Trophoblast cell (in vitro differentiated cells and primary cell): ENCODE data around the gene BAHD1.

Source experiments
- DNase-seq, 2 donors: peaks; one replicate each; pipeline ENCODE4 v3.0.0-alpha.2; 2016
- H2AFZ ChIP-seq: 2 replicates; pipeline ENCODE4 v1.6.1; 2013; ENCODE audit warnings: low read length, moderate library complexity, mild to moderate bottlenecking; ENCODE audit not compliant: insufficient read depth, poor library complexity
- H2AK5ac ChIP-seq: 2 replicates; pipeline ENCODE4 v1.6.1; 2013; ENCODE audit warnings: mild to moderate bottlenecking, low read length
- H2BK120ac ChIP-seq: 2 replicates; pipeline ENCODE4 v1.6.1; 2013; ENCODE audit warnings: low read length, mild to moderate bottlenecking, moderate library complexity; ENCODE audit not compliant: insufficient read depth, poor library complexity
- H2BK12ac ChIP-seq: 2 replicates; pipeline ENCODE4 v1.6.1; 2013; ENCODE audit warnings: mild to moderate bottlenecking, low read length, moderate library complexity
- H2BK5ac ChIP-seq: 2 replicates; pipeline ENCODE4 v1.6.1; 2013; ENCODE audit warnings: low read length, low read depth, moderate library complexity, mild to moderate bottlenecking; ENCODE audit not compliant: poor library complexity
- H3K14ac ChIP-seq: 2 replicates; pipeline ENCODE4 v1.6.1; 2013; ENCODE audit warnings: mild to moderate bottlenecking, low read length
- H3K18ac ChIP-seq: 2 replicates; pipeline ENCODE4 v1.6.1; 2013; ENCODE audit warnings: mild to moderate bottlenecking, low read length
- H3K23ac ChIP-seq: 2 replicates; pipeline ENCODE4 v1.6.1; 2013; ENCODE audit warnings: low read length
- H3K27ac ChIP-seq: 2 replicates; pipeline ENCODE4 v1.5.1; 2013; ENCODE audit warnings: low read depth, mild to moderate bottlenecking, inconsistent platforms, low read length, moderate library complexity
- H3K27me3 ChIP-seq: 2 replicates; pipeline ENCODE4 v1.6.1; 2013; ENCODE audit warnings: inconsistent platforms, mild to moderate bottlenecking, low read length, moderate library complexity; ENCODE audit not compliant: insufficient read depth
- H3K36me3 ChIP-seq, 2 experiments: 1 replicate in 1 of 2; 2 replicates in 1 of 2; pipeline ENCODE4 v1.6.1; 2013; ENCODE audit warnings: low read length in 2 of 2, mild to moderate bottlenecking in 2 of 2, moderate library complexity in 1 of 2; ENCODE audit not compliant: insufficient read depth in 2 of 2, control insufficient read depth in 1 of 2
- H3K4ac ChIP-seq: 2 replicates; pipeline ENCODE4 v1.6.1; 2013; ENCODE audit warnings: low read depth, mild to moderate bottlenecking, low read length, moderate library complexity
- H3K4me1 ChIP-seq, 2 experiments: 1 replicate in 1 of 2; 2 replicates in 1 of 2; pipeline ENCODE4 v1.6.1; 2013; ENCODE audit warnings: low read length in 2 of 2, mild to moderate bottlenecking in 2 of 2, moderate library complexity in 1 of 2; ENCODE audit not compliant: insufficient read depth in 2 of 2, control insufficient read depth in 1 of 2
- H3K4me2 ChIP-seq: 2 replicates; pipeline ENCODE4 v1.6.1; 2013; ENCODE audit warnings: inconsistent platforms, mild to moderate bottlenecking, low read length, moderate library complexity
- H3K4me3 ChIP-seq: 2 replicates; pipeline ENCODE4 v1.5.1; 2013; ENCODE audit warnings: mild to moderate bottlenecking, low read depth, low read length, inconsistent platforms
- H3K79me1 ChIP-seq: one replicate; pipeline ENCODE4 v1.6.1; 2013; ENCODE audit warnings: low read length
- H3K79me2 ChIP-seq: 2 replicates; pipeline ENCODE4 v1.6.1; 2013; ENCODE audit warnings: low read length, mild to moderate bottlenecking; ENCODE audit not compliant: control insufficient read depth, insufficient read depth, poor library complexity
- H3K9ac ChIP-seq: 2 replicates; pipeline ENCODE4 v1.6.1; 2013; ENCODE audit warnings: mild to moderate bottlenecking, low read length
- H3K9me3 ChIP-seq: 2 replicates; pipeline ENCODE4 v1.6.1; 2013; ENCODE audit warnings: low read depth, mild to moderate bottlenecking, control low read depth, inconsistent platforms, low read length; ENCODE audit not compliant: insufficient read depth
- H4K12ac ChIP-seq: 2 replicates; pipeline ENCODE4 v1.6.1; 2013; ENCODE audit warnings: low read depth, mild to moderate bottlenecking, low read length, moderate library complexity
- H4K8ac ChIP-seq: 2 replicates; pipeline ENCODE4 v1.6.1; 2013; ENCODE audit warnings: low read depth, mild to moderate bottlenecking, low read length, moderate library complexity
- H4K91ac ChIP-seq: one replicate; pipeline ENCODE4 v1.6.1; 2013; ENCODE audit warnings: low read depth, mild to moderate bottlenecking, low read length, moderate library complexity
- WGBS: extraction: QIAGEN DNeasy Blood & Tissue Kit; methylation state at CpG from one replicate; pipeline ENCODE4 v1.1.7; 2013; ENCODE audit warnings: missing lambda C conversion rate; ENCODE audit not compliant: insufficient read length, insufficient coverage; ENCODE audit errors: extremely low coverage; 5-methylcytosine and 5-hydroxymethylcytosine counted together

The BAHD1 gene

DNA sequence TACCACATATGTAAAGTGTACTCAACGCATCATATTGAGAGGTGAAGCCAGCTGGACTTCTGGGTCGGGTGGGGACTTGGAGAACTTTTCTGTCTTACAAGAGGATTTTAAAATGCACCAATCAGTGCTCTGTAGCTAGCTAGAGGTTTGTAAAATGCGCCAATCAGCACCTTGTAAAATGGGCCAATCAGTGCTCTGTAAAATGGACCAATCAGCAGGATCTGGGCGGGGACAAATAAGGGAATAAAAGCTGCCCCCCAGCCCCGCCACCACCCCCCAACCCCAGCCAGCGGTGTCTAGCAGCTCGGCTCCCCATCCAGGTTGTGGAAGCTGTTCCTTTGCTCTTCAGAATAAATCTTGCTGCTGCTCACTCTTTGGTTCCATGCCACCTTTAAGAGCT lies 41.4 kb upstream of the BAHD1 start:
- H3K9me3 ChIP-seq = no peaks in the 10 kb centered on the region
- WGBS = no CpG with 5 or more reads among the region's 7 CpGs
- no peak overlapping the region for H3K9ac ChIP-seq
- H3K4me1 ChIP-seq = no peaks in the 10 kb centered on the region
- no peak overlapping the region for H4K91ac ChIP-seq
- no peaks in the 10 kb centered on the region for H3K79me2 ChIP-seq
- H3K4ac ChIP-seq = no peak overlapping the region
- peaks cover 2 to 6% of the 10 kb centered on the region in 2 experiments for H3K36me3 ChIP-seq
- no peak overlapping the region for H3K14ac ChIP-seq
- no peak overlapping the region for H3K18ac ChIP-seq
- H4K8ac ChIP-seq = no peak overlapping the region
- H3K79me1 ChIP-seq = no peaks in the 10 kb centered on the region
- H2BK5ac ChIP-seq = no peak overlapping the region
- no peak overlapping the region for H3K23ac ChIP-seq
- no peak overlapping the region for H2BK12ac ChIP-seq
- no peak overlapping the region for H2AK5ac ChIP-seq
- H2BK120ac ChIP-seq = no peak overlapping the region
- no peak overlapping the region for H3K4me2 ChIP-seq
- no peak overlapping the region for H3K4me3 ChIP-seq
- no peaks in the 10 kb centered on the region for H3K27me3 ChIP-seq
- no peak overlapping the region for H3K27ac ChIP-seq
- no peak overlapping the region for H2AFZ ChIP-seq
- DNase-seq = no peak
- no peak overlapping the region for H4K12ac ChIP-seq

- Histone ChIP-seq H2BK5ac (no peak within 1 kb of the TSS), H2AK5ac (peak within 1 kb of the TSS; percentile 25), H3K27me3 (no peaks in the 10 kb centered on the region), H3K18ac (peak within 1 kb of the TSS; percentile 51), H3K9me3 (no peaks in the 10 kb centered on the region), H3K27ac (no peak within 1 kb of the TSS), H3K4me1 (peaks cover 0 to 4% of the 10 kb centered on the region in 2 experiments), H3K4ac (peak within 1 kb of the TSS; percentile 37), H4K91ac (peak within 1 kb of the TSS; percentile 50), H3K9ac (peak within 1 kb of the TSS; percentile 86), H4K12ac (peak within 1 kb of the TSS; percentile 64), H2BK12ac (no peak within 1 kb of the TSS), H2AFZ (peak within 1 kb of the TSS; percentile 30), H3K4me3 (peak within 1 kb of the TSS; percentile 89), H3K4me2 (peak within 1 kb of the TSS; percentile 84), H3K79me2 (peaks cover 3% of the 10 kb centered on the region), H3K36me3 (peaks cover 6 to 14% of the 10 kb centered on the region in 2 experiments), H3K14ac (peak within 1 kb of the TSS; percentile 70), H3K23ac (no peak within 1 kb of the TSS), H2BK120ac (peak within 1 kb of the TSS; percentile 20), H3K79me1 (peaks cover 3% of the 10 kb centered on the region), H4K8ac (peak within 1 kb of the TSS; percentile 89)
- peak; percentile 72 to 77 for DNase-seq
- WGBS = no CpG with 5 or more reads among the region's 54 CpGs
Observed at GRCh38 chr15:40405501-40406381, 35.0 kb upstream of the BAHD1 start, which contains the start of gene IVD. TSS of gene IVD (plus strand) at chr15:40405795. CDS start at chr15:40405828, 33 bp downstream.

GRCh38 chr15:40407330-40407990 lies 33.3 kb upstream of the BAHD1 start:
- Histone ChIP-seq H3K9ac (no peak overlapping the region), H3K79me2 (peaks cover 3% of the 10 kb centered on the region), H2BK120ac (no peak overlapping the region), H3K36me3 (peaks cover 20 to 29% of the 10 kb centered on the region in 2 experiments), H3K23ac (no peak overlapping the region), H3K27me3 (no peaks in the 10 kb centered on the region), H2AFZ (no peak overlapping the region), H3K79me1 (peaks cover 3% of the 10 kb centered on the region), H3K4me3 (no peak overlapping the region), H2BK12ac (no peak overlapping the region), H3K18ac (no peak overlapping the region), H4K12ac (no peak overlapping the region), H2BK5ac (no peak overlapping the region), H2AK5ac (no peak overlapping the region), H3K27ac (no peak overlapping the region), H3K4me2 (no peak overlapping the region), H3K4ac (no peak overlapping the region), H4K91ac (no peak overlapping the region), H3K4me1 (peaks cover 0 to 4% of the 10 kb centered on the region in 2 experiments), H3K14ac (no peak overlapping the region), H3K9me3 (no peaks in the 10 kb centered on the region), H4K8ac (no peak overlapping the region)
- no peak for DNase-seq
- WGBS = no CpG with 5 or more reads among the region's 8 CpGs

DNA sequence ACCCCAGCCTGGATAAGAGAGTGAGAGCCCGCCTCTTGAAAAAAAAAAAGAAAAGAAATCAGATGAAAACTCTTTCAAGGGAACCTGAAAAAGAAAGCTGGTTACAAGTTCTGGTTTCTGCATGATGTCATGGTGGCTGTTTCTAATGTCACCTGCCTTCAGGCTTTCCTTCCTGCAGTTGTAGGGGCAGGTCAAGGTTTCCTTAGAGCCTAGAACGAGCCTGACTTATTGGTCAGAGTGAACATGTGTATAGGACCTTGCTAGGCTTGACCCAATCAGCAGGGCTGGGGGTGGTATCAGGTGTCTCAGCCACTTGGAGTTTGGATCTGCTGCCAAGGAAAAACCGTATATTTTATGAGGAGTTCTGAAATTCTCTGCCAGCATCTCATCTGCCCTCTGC lies 31.4 kb upstream of the BAHD1 start:
- WGBS = no CpG with 5 or more reads among the region's 3 CpGs
- Histone ChIP-seq H3K79me1 (peaks cover 3% of the 10 kb centered on the region), H2BK5ac (no peak overlapping the region), H3K18ac (no peak overlapping the region), H3K4ac (no peak overlapping the region), H3K79me2 (peaks cover 3% of the 10 kb centered on the region), H2BK12ac (no peak overlapping the region), H3K4me2 (no peak overlapping the region), H2AK5ac (no peak overlapping the region), H2AFZ (no peak overlapping the region), H3K27me3 (no peaks in the 10 kb centered on the region), H3K9ac (no peak overlapping the region), H3K4me1 (peaks cover 0 to 4% of the 10 kb centered on the region in 2 experiments), H3K27ac (no peak overlapping the region), H4K12ac (no peak overlapping the region), H4K8ac (no peak overlapping the region), H3K14ac (no peak overlapping the region), H3K9me3 (no peaks in the 10 kb centered on the region), H4K91ac (no peak overlapping the region), H3K4me3 (no peak overlapping the region), H3K23ac (no peak overlapping the region), H3K36me3 (peaks cover 32 to 39% of the 10 kb centered on the region in 2 experiments), H2BK120ac (no peak overlapping the region)
- peak; percentile 50 to 66 for DNase-seq
